RWPE1 (cell line): Measurements from ENCODE around the gene COBL.

Experiments used
- CTCF ChIA-PET: fragments of 350-600 bp; sonication (Branson Sonifier 250); formaldehyde crosslinking; extraction: SDS; loops from one replicate; lab custom pipeline; 2021; lab: Yijun Ruan, JAX
- POLR2A ChIA-PET: fragments of 400-600 bp; formaldehyde crosslinking; extraction: SDS; loops from one replicate; lab custom pipeline; 2020; ENCODE audit warnings: antibody characterized with exemption; ENCODE audit not compliant: low non-redundant PET; lab: Yijun Ruan, JAX
- DNase-seq: peaks from one replicate; pipeline ENCODE4 v3.0.0; 2012; ENCODE audit warnings: low spot score
- H3K27ac ChIP-seq: fragments of 450-650 bp; 2 replicates; pipeline ENCODE4 v1.5.1; 2017
- CTCF ChIP-seq: fragments of 450-650 bp; conservative IDR thresholded peaks from 2 replicates; pipeline ENCODE4 v1.5.1; 2017; ENCODE audit warnings: low read depth, mild to moderate bottlenecking

The COBL gene

GRCh38 chr7:51113560-51113959, 203.0 kb downstream of the COBL start:
- DNase-seq, result no peak
- no peak for TF ChIP-seq CTCF
- no peak overlapping the region for H3K27ac ChIP-seq
- ChIA-PET POLR2A (no interaction called here), CTCF (interaction anchor here (1.0 kb wide), 1 partner anchor 28 kb away, joined by 8 read pairs; no protein-coding TSS in a partner anchor)

- CTCF ChIA-PET, result interaction anchor here (0.8 kb wide), 1 partner anchor 50 kb away, joined by 3 read pairs; no protein-coding TSS in a partner anchor
- no peak for DNase-seq
- no peak overlapping the region for H3K27ac ChIP-seq
- POLR2A ChIA-PET, result no interaction called here
- no peak for TF ChIP-seq CTCF
These were observed 205.2 kb downstream of the COBL start for GRCh38 chr7:51111241-51111940.

GRCh38 chr7:51108134-51108533, 208.5 kb downstream of the COBL start:
- DNase-seq, result no peak
- ChIA-PET POLR2A (no interaction called here), CTCF (no interaction called here)
- no peak overlapping the region for H3K27ac ChIP-seq
- no peak for TF ChIP-seq CTCF

GRCh38 chr7:51104278-51104677, 212.3 kb downstream of the COBL start:
- no peak for DNase-seq
- no peak overlapping the region for H3K27ac ChIP-seq
- POLR2A ChIA-PET, result no interaction called here
- CTCF ChIA-PET, result no interaction called here
- TF ChIP-seq CTCF, result no peak

GRCh38 chr7:51103718-51104117, 212.9 kb downstream of the COBL start:
- POLR2A ChIA-PET, result no interaction called here
- no peak for TF ChIP-seq CTCF
- DNase-seq, result no peak
- CTCF ChIA-PET, result no interaction called here
- no peak overlapping the region for H3K27ac ChIP-seq

- DNase-seq, result no peak
- no peak overlapping the region for H3K27ac ChIP-seq
- POLR2A ChIA-PET, result no interaction called here
- no peak for TF ChIP-seq CTCF
- CTCF ChIA-PET, result no interaction called here
These were observed 213.8 kb downstream of the COBL start for GRCh38 chr7:51102828-51103227.
